ENCODE data around the gene R3HDM4. TPM values are rescaled to one million over a fixed set of nuclear protein-coding genes. Genes with fewer than 3 reads are reported as not detected.

Gene R3HDM4
- total RNA-seq, 4 donors from 2014 or later: 5.3 to 38.2 (median 21.2) TPM

- H3K9me3 ChIP-seq: no peaks in the 10 kb centered on the region
- no peak for DNase-seq
- TF ChIP-seq POLR2A (IDR thresholded peaks at IDR 0.05): no peak
- TF ChIP-seq, protein P1, sequence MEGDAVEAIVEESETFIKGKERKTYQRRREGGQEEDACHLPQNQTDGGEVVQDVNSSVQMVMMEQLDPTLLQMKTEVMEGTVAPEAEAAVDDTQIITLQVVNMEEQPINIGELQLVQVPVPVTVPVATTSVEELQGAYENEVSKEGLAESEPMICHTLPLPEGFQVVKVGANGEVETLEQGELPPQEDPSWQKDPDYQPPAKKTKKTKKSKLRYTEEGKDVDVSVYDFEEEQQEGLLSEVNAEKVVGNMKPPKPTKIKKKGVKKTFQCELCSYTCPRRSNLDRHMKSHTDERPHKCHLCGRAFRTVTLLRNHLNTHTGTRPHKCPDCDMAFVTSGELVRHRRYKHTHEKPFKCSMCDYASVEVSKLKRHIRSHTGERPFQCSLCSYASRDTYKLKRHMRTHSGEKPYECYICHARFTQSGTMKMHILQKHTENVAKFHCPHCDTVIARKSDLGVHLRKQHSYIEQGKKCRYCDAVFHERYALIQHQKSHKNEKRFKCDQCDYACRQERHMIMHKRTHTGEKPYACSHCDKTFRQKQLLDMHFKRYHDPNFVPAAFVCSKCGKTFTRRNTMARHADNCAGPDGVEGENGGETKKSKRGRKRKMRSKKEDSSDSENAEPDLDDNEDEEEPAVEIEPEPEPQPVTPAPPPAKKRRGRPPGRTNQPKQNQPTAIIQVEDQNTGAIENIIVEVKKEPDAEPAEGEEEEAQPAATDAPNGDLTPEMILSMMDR (IDR thresholded peaks at IDR 0.05): no peak
- intact Hi-C loops (cut with DNase I; ENCODE audit: low total_unique reads): no loop called here
- H3K4me1 ChIP-seq: no peaks in the 10 kb centered on the region
- no peak overlapping the region for H3K27ac ChIP-seq
- H3K4me3 ChIP-seq: no peak overlapping the region
- no peaks in the 10 kb centered on the region for H3K27me3 ChIP-seq
- H3K36me3 ChIP-seq: no peaks in the 10 kb centered on the region
Observed at GRCh38 chr19:954672-955494, 41.9 kb upstream of the R3HDM4 start.

DNA sequence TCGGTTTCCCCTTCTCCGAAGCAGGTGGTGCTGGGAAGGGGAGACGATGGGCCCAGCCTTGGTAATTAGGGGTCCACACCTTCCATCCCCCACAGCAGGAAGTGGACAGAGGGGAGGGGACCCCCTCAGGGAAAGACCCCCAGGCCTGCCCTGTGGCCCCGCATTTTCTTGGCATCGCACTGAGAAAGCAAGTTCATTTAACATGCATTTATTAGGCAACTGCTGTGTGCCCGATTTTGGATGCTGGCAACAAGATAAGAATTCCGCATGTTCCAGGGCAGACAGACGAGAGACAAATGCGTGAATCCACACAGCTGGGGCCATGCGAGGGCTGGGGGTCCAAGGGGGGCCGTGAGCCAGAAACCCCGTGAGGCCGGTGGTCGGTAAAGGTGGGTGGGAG, 41.3 kb upstream of the R3HDM4 start:
- H3K27me3 ChIP-seq: no peaks in the 10 kb centered on the region
- TF ChIP-seq POLR2A (IDR thresholded peaks at IDR 0.05): no peak
- H3K27ac ChIP-seq: no peak overlapping the region
- DNase-seq: no peak
- no peaks in the 10 kb centered on the region for H3K9me3 ChIP-seq
- no peaks in the 10 kb centered on the region for H3K4me1 ChIP-seq
- intact Hi-C loops (cut with DNase I; ENCODE audit: low total_unique reads): no loop called here
- no peak overlapping the region for H3K4me3 ChIP-seq
- H3K36me3 ChIP-seq: no peaks in the 10 kb centered on the region

DNA sequence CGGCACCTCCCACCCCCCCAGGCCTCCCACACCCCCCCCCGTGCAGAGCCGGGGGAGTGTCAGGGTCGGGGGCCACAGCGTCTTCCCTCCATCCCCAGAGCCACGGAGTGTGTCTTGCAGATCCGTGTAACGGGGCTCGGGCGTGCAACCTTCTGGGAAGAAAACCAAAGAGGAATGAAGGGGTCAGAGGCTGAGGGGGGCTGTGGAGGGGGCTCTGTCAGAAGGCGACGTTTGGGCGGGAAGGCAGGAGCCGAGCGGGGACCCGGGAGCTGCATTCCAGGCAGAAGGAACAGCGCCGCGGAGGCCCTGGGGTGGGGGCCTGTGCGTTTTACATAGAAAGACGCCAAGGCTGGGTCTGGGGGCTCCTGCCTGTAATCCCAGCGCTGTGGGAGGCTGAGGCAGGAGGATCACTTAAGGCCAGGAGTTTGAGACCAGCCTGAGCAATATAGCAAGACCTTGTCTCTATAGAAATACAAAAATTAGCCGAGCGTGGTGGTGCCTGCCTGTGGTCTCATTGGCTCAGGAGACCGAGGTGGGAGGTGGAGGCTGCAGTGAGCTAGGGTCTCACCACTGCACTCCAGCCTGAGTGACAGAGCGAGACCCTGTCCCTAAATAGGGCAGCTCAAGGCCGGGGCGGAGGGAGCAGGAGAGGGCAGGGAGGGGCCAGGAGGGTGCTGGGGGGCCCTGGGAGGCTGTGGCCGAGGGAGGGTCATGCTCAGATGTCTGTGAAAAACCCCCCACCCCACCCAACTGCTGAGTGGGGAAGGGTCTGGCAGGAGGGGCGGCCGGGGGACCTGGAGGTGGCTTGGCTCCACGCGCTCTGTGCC, 40.6 kb upstream of the R3HDM4 start:
- Histone ChIP-seq H3K27me3 (no peaks in the 10 kb centered on the region), H3K4me3 (no peak overlapping the region), H3K9me3 (no peaks in the 10 kb centered on the region), H3K4me1 (no peaks in the 10 kb centered on the region), H3K27ac (no peak overlapping the region), H3K36me3 (no peaks in the 10 kb centered on the region)
- DNase-seq: no peak
- intact Hi-C loops (cut with DNase I; ENCODE audit: low total_unique reads): no loop called here
- TF ChIP-seq, protein P1 (IDR thresholded peaks at IDR 0.05): no peak
- TF ChIP-seq POLR2A (IDR thresholded peaks at IDR 0.05): no peak

GRCh38 chr19:952680-953444, 39.8 kb upstream of the R3HDM4 start:
- H3K9me3 ChIP-seq: no peaks in the 10 kb centered on the region
- DNase-seq: no peak
- no peak overlapping the region for H3K4me3 ChIP-seq
- TF ChIP-seq, protein P1 (IDR thresholded peaks at IDR 0.05): no peak
- TF ChIP-seq POLR2A (IDR thresholded peaks at IDR 0.05): no peak
- H3K4me1 ChIP-seq: no peaks in the 10 kb centered on the region
- intact Hi-C loops (cut with DNase I; ENCODE audit: low total_unique reads): no loop called here
- no peaks in the 10 kb centered on the region for H3K36me3 ChIP-seq
- no peaks in the 10 kb centered on the region for H3K27me3 ChIP-seq
- no peak overlapping the region for H3K27ac ChIP-seq

DNA sequence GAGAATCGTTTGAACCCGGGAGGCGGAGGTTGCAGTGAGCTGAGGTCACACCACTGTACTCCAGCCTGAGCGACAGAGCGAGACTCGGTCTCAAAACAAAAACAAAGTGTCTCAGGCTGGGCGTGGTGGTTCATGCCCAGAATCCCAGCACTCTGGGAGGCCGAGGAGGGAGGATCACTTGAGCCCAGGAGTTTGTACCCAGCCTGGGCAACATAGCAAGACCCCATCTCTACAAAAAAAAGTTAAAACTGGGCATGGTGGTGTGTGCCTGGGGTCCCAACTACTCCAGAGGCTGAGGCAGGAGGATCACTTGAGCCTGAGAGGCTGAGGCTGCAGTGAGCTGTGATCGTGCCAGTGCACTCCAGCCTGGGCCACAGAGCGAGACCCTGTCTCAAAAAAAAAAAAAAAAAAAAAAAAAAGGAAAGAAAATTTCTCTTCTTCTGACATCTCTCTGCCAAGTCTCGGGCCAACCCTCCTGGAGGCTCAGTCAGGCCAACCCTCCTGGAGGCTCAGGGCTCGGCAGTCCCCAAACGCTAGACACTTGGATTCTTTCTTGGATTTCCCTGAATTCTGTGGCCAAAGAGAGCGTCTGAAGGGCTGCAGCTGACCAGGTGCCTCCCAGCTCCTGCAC, 39.1 kb upstream of the R3HDM4 start:
- H3K27ac ChIP-seq: no peak overlapping the region
- DNase-seq: no peak

More for the DNA sequence above, 39.1 kb upstream of the R3HDM4 start:
- no peak for TF ChIP-seq POLR2A (IDR thresholded peaks at IDR 0.05)
- TF ChIP-seq, protein P1 (IDR thresholded peaks at IDR 0.05): no peak
- Histone ChIP-seq H3K27me3 (no peaks in the 10 kb centered on the region), H3K4me3 (no peak overlapping the region), H3K4me1 (no peaks in the 10 kb centered on the region), H3K9me3 (no peaks in the 10 kb centered on the region), H3K36me3 (no peaks in the 10 kb centered on the region)
- intact Hi-C loops (cut with DNase I; ENCODE audit: low total_unique reads): no loop called here
